Thyroid gland (tissue), 4 donors: Measurements from ENCODE around the gene INSM2.

Experiments
- POLR2A ChIP-seq, 2 donors: fragments of 450-650 bp; IDR thresholded peaks; one replicate each; pipeline ENCODE4 v1.6.1; 2017; ENCODE audit warnings: antibody characterized with exemption in 2 of 2, mild to moderate bottlenecking in 2 of 2, moderate library complexity in 1 of 2
- TF ChIP-seq, protein P1 (sequence below), 6 experiments: fragments of 200-600 bp in 3 of 6; fragments of 450-650 bp in 3 of 6; sonication (generic) in 3 of 6; IDR thresholded peaks; one replicate each; pipeline ENCODE4 v1.5.1; 2016 to 2019; ENCODE audit warnings: antibody characterized with exemption in 6 of 6, mild to moderate bottlenecking in 2 of 6, inconsistent platforms in 1 of 6, moderate library complexity in 1 of 6

DNA sequence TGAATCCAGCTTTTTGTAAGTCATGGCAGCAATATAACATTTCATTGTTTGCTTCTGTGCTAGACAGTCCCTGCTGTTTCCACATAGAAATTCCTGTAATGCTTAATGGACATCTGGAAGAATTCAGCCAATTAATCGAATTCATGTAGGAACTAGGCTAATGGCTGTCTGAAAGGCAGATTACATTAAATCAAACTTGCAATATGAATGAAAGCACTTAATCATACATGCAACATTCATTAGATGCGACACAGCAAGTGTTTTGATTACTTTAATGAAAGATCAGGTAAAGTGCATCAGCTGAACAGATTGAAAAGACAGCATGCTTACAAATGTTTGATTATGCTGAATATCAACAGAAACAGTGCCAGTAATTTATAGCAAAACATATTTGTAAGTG is 24.1 kb upstream of the INSM2 start:
- TF ChIP-seq, protein P1, sequence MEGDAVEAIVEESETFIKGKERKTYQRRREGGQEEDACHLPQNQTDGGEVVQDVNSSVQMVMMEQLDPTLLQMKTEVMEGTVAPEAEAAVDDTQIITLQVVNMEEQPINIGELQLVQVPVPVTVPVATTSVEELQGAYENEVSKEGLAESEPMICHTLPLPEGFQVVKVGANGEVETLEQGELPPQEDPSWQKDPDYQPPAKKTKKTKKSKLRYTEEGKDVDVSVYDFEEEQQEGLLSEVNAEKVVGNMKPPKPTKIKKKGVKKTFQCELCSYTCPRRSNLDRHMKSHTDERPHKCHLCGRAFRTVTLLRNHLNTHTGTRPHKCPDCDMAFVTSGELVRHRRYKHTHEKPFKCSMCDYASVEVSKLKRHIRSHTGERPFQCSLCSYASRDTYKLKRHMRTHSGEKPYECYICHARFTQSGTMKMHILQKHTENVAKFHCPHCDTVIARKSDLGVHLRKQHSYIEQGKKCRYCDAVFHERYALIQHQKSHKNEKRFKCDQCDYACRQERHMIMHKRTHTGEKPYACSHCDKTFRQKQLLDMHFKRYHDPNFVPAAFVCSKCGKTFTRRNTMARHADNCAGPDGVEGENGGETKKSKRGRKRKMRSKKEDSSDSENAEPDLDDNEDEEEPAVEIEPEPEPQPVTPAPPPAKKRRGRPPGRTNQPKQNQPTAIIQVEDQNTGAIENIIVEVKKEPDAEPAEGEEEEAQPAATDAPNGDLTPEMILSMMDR (IDR thresholded peaks at IDR 0.05) = no peak
- no peak for TF ChIP-seq POLR2A (IDR thresholded peaks at IDR 0.05)
